ENCODE measurements around the gene FH. TPM values are rescaled to one million over a fixed set of nuclear protein-coding genes. Genes with fewer than 3 reads are reported as not detected.

Gene FH
- total and polyA plus RNA-seq, 7 donors, result 39.9 to 125 (median 69.2) TPM

GRCh38 chr1:241499910-241500309 lies 19.6 kb downstream of the FH start:
- no peaks in the 10 kb centered on the region for H3K9me3 ChIP-seq
- H3K4me1 ChIP-seq, result no peaks in the 10 kb centered on the region
- intact Hi-C loops (cut with DNase I), result no loop called here
- DNase-seq, result no peak
- no peak overlapping the region for H3K4me3 ChIP-seq
- H3K36me3 ChIP-seq, result peaks cover 15 to 100% (median 48%) of the 10 kb centered on the region in 4 donors
- H3K27ac ChIP-seq, result no peak overlapping the region
- WGBS, 2 donors, result 82 to 83% methylated on average over 2 of the region's 2 CpGs
- no peaks in the 10 kb centered on the region for H3K27me3 ChIP-seq
- TF ChIP-seq CTCF (IDR thresholded peaks at IDR 0.05) (no peak), POLR2A (IDR thresholded peaks at IDR 0.05) (no peak), EP300 (IDR thresholded peaks at IDR 0.05) (no peak), POLR2AphosphoS5 (IDR thresholded peaks at IDR 0.05) (no peak)

GRCh38 chr1:241495741-241496140 lies 23.8 kb downstream of the FH start:
- no peak overlapping the region for H3K27ac ChIP-seq

GRCh38 chr1:241488739-241489138 lies 30.8 kb downstream of the FH start:
- Histone ChIP-seq H3K36me3 (peaks cover 0 to 4% (median 2%) of the 10 kb centered on the region in 4 donors), H3K27me3 (no peaks in the 10 kb centered on the region), H3K4me3 (no peak overlapping the region), H3K27ac (no peak overlapping the region), H3K9me3 (no peaks in the 10 kb centered on the region), H3K4me1 (no peaks in the 10 kb centered on the region)
- 92 to 96% methylated on average over 1 of the region's 1 CpG for WGBS, 2 donors
- TF ChIP-seq POLR2A (IDR thresholded peaks at IDR 0.05) (no peak), POLR2AphosphoS5 (IDR thresholded peaks at IDR 0.05) (no peak), EP300 (IDR thresholded peaks at IDR 0.05) (no peak), CTCF (IDR thresholded peaks at IDR 0.05) (no peak)
- intact Hi-C loops (cut with DNase I), result no loop called here
- DNase-seq, result no peak

More at GRCh38 chr1:241495741-241496140, 23.8 kb downstream of the FH start:
- intact Hi-C loops (cut with DNase I), result no loop called here
- peaks cover 0 to 73% (median 36%) of the 10 kb centered on the region in 4 donors for H3K36me3 ChIP-seq
- no peaks in the 10 kb centered on the region for H3K27me3 ChIP-seq
- WGBS, 2 donors, result 94 to 95% methylated on average over 5 of the region's 5 CpGs
- DNase-seq, result no peak
- TF ChIP-seq CTCF (IDR thresholded peaks at IDR 0.05), result no peak
- no peak for TF ChIP-seq POLR2AphosphoS5 (IDR thresholded peaks at IDR 0.05)
- no peak for TF ChIP-seq EP300 (IDR thresholded peaks at IDR 0.05)
- no peak for TF ChIP-seq POLR2A (IDR thresholded peaks at IDR 0.05)
- H3K9me3 ChIP-seq, result no peaks in the 10 kb centered on the region
- no peak overlapping the region for H3K4me3 ChIP-seq
- H3K4me1 ChIP-seq, result no peaks in the 10 kb centered on the region

GRCh38 chr1:241485554-241485992 lies 34.0 kb downstream of the FH start:
- WGBS, 2 donors, result 70 to 87% methylated on average over 4 of the region's 4 CpGs
- Histone ChIP-seq H3K9me3 (no peaks in the 10 kb centered on the region), H3K4me1 (no peaks in the 10 kb centered on the region), H3K36me3 (no peaks in the 10 kb centered on the region), H3K4me3 (no peak overlapping the region), H3K27me3 (no peaks in the 10 kb centered on the region), H3K27ac (no peak overlapping the region)
- no peak for DNase-seq
- intact Hi-C loops (cut with DNase I), result no loop called here
- no peak for TF ChIP-seq POLR2A (IDR thresholded peaks at IDR 0.05)
- TF ChIP-seq CTCF (IDR thresholded peaks at IDR 0.05), result no peak
- TF ChIP-seq POLR2AphosphoS5 (IDR thresholded peaks at IDR 0.05), result no peak
- TF ChIP-seq EP300 (IDR thresholded peaks at IDR 0.05), result no peak

- Histone ChIP-seq H3K4me3 (no peak overlapping the region), H3K27me3 (no peaks in the 10 kb centered on the region), H3K36me3 (no peaks in the 10 kb centered on the region), H3K27ac (no peak overlapping the region), H3K4me1 (no peaks in the 10 kb centered on the region), H3K9me3 (no peaks in the 10 kb centered on the region)
- TF ChIP-seq POLR2AphosphoS5 (IDR thresholded peaks at IDR 0.05) (no peak), POLR2A (IDR thresholded peaks at IDR 0.05) (no peak), EP300 (IDR thresholded peaks at IDR 0.05) (no peak), CTCF (IDR thresholded peaks at IDR 0.05) (no peak)
- intact Hi-C loops (cut with DNase I), result no loop called here
- DNase-seq, result no peak
- WGBS, 2 donors, result 90 to 91% methylated on average over 3 of the region's 3 CpGs
Observed at GRCh38 chr1:241485145-241485544, 34.4 kb downstream of the FH start.

All from sigmoid colon (tissue), 7 donors.